Measurements from ENCODE around the gene HTD2. TPM values are rescaled to one million over a fixed set of nuclear protein-coding genes. Genes with fewer than 3 reads are reported as not detected.
"Not testable (repeated sequence)": the region's sequence is repeated elsewhere in the genome, so short reads cannot be mapped to it uniquely, and the experiment has no call there.

The HTD2 gene
- polyA plus RNA-seq, 4 donors, result 5.4 to 13.1 (median 7.1) TPM

DNA sequence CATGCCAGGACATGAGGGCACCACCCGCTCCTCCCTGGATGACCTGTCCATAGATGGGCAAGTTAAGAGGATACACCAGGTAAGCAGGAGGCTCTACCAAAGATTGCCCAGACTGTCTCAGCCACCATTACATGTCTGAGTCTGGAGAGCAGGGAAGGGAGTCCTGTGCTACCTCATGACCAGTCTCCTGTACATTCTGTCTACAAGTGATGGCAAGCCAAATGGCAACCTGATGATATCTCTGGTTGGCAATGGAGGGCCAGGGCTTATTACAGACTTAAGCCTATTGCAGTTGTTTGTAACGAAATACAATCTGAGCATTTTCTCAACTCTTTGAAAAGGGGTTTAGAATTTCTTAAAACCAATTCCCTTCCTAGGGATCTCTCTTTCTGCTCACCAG is 37.0 kb upstream of the HTD2 start:
- Histone ChIP-seq H3K9me3 (ENCODE audit: control insufficient read depth in 2 of 2, insufficient read depth in 1 of 2, low read depth in 1 of 2, low read length in 1 of 2) (no peaks in the 10 kb centered on the region), H3K36me3 (ENCODE audit: control insufficient read depth in 3 of 3, insufficient read depth in 2 of 3, low read depth in 1 of 3, low read length in 3 of 3) (peaks cover 0 to 26% (median 21%) of the 10 kb centered on the region in 3 donors), H3K27ac (ENCODE audit: low read depth in 1 of 3, low read length in 2 of 3) (no peak overlapping the region), H3K27me3 (ENCODE audit: control insufficient read depth in 3 of 3, insufficient read depth in 3 of 3, low read length in 3 of 3) (no peaks in the 10 kb centered on the region), H3K4me3 (ENCODE audit: low read depth in 1 of 3, low read length in 3 of 3) (no peak overlapping the region), H3K4me1 (ENCODE audit: control insufficient read depth in 3 of 3, insufficient read depth in 2 of 3, low read depth in 1 of 3, low read length in 2 of 3) (no peaks in the 10 kb centered on the region)
- DNase-seq (no peak), FAIRE-seq (no peak)
- WGBS, 3 donors, result 68 to 94% (median 91%) methylated on average over 2 of the region's 2 CpGs

DNA sequence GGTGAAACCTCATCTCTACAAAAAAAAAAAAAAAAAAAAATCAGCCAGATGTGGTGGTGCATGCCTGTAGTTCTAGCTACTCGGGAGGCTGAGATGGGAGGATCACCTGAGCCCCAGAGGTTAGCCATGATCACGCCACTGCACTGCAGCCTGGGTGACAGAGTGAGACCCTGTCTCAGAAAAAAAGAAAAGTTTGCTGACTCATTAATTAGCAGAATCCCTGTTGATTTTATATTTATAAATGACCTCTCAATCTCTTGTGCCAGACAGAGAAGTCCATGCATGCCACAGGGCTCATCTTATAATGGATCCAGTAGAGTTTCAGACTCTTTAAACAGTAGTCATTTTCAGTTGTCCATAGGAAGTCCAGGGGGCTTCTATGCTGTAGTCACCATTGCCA is 35.8 kb upstream of the HTD2 start:
- Histone ChIP-seq H3K4me1 (ENCODE audit: control insufficient read depth in 3 of 3, insufficient read depth in 2 of 3, low read depth in 1 of 3, low read length in 2 of 3) (no peaks in the 10 kb centered on the region), H3K36me3 (ENCODE audit: control insufficient read depth in 3 of 3, insufficient read depth in 2 of 3, low read depth in 1 of 3, low read length in 3 of 3) (peaks cover 0 to 33% (median 26%) of the 10 kb centered on the region in 3 donors), H3K9me3 (ENCODE audit: control insufficient read depth in 2 of 2, insufficient read depth in 1 of 2, low read depth in 1 of 2, low read length in 1 of 2) (no peaks in the 10 kb centered on the region), H3K4me3 (ENCODE audit: low read depth in 1 of 3, low read length in 3 of 3) (no peak overlapping the region), H3K27me3 (ENCODE audit: control insufficient read depth in 3 of 3, insufficient read depth in 3 of 3, low read length in 3 of 3) (no peaks in the 10 kb centered on the region), H3K27ac (ENCODE audit: low read depth in 1 of 3, low read length in 2 of 3) (no peak overlapping the region)
- 94 to 97% (median 94%) methylated on average over 2 of the region's 2 CpGs for WGBS, 3 donors
- FAIRE-seq (no peak), DNase-seq (no peak)

DNA sequence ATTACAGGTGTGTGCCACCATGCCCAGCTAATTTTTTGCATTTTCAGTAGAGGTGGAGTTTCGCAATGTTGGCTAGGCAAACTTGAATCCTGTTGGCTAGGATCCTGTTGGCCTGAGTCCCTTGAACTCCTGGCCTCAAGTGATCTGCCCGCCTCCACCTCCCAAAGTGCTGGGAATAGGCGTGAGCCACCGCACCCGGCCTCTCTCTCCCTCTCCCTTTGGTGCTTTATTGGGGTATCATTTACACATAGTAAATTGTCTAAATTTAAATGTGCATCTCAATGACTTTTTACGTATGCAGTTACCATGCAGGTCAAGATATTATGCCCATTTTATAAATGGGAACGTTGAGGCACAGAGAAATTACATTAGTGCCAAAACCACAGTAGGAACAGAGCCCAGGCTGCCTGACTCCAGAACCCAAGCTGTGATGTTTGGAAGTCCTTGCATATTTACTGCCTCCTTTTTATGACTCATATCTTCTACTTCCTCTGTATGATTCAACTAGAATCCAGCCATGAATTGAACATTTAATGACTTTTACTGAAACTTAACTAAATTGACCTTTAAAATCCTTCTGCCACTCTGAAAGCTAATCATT is 34.3 kb upstream of the HTD2 start:
- peaks cover 0 to 34% (median 24%) of the 10 kb centered on the region in 3 donors for H3K36me3 ChIP-seq (ENCODE audit: control insufficient read depth in 3 of 3, insufficient read depth in 2 of 3, low read depth in 1 of 3, low read length in 3 of 3)
- FAIRE-seq (no peak), DNase-seq (no peak)
- no peaks in the 10 kb centered on the region for H3K4me1 ChIP-seq (ENCODE audit: control insufficient read depth in 3 of 3, insufficient read depth in 2 of 3, low read depth in 1 of 3, low read length in 2 of 3)
- 85 to 87% (median 87%) methylated on average over 7 of the region's 7 CpGs for WGBS, 3 donors
- H3K9me3 ChIP-seq (ENCODE audit: control insufficient read depth in 2 of 2, insufficient read depth in 1 of 2, low read depth in 1 of 2, low read length in 1 of 2), result no peaks in the 10 kb centered on the region
- no peaks in the 10 kb centered on the region for H3K27me3 ChIP-seq (ENCODE audit: control insufficient read depth in 3 of 3, insufficient read depth in 3 of 3, low read length in 3 of 3)
- H3K27ac ChIP-seq (ENCODE audit: low read depth in 1 of 3, low read length in 2 of 3), result no peak overlapping the region
- no peak overlapping the region for H3K4me3 ChIP-seq (ENCODE audit: low read depth in 1 of 3, low read length in 3 of 3)

DNA sequence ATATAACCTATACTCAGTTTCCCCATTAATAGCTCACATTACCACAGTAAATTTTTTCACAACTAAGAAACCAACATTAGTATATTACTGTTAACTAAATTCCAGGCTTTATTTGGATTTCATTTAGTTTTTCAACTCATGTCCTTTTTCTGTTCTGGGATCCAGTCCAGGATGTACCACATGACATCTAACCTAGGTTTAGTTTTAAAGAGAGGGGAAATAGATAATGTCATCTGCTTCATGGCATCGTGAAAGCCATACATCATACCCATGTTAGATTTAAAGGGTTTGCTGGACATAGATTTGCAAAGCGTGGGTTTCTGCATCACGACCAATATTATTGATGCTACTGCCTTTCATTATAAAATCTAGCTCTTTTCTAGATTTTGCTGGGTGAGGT is 33.4 kb upstream of the HTD2 start:
- WGBS, 3 donors, result 86 to 97% (median 92%) methylated on average over 3 of the region's 3 CpGs
- Histone ChIP-seq H3K27ac (ENCODE audit: low read depth in 1 of 3, low read length in 2 of 3) (no peak overlapping the region), H3K4me3 (ENCODE audit: low read depth in 1 of 3, low read length in 3 of 3) (no peak overlapping the region), H3K9me3 (ENCODE audit: control insufficient read depth in 2 of 2, insufficient read depth in 1 of 2, low read depth in 1 of 2, low read length in 1 of 2) (no peaks in the 10 kb centered on the region), H3K27me3 (ENCODE audit: control insufficient read depth in 3 of 3, insufficient read depth in 3 of 3, low read length in 3 of 3) (no peaks in the 10 kb centered on the region), H3K36me3 (ENCODE audit: control insufficient read depth in 3 of 3, insufficient read depth in 2 of 3, low read depth in 1 of 3, low read length in 3 of 3) (peaks cover 0 to 25% (median 21%) of the 10 kb centered on the region in 3 donors), H3K4me1 (ENCODE audit: control insufficient read depth in 3 of 3, insufficient read depth in 2 of 3, low read depth in 1 of 3, low read length in 2 of 3) (no peaks in the 10 kb centered on the region)
- no peak for FAIRE-seq
- no peak for DNase-seq

DNA sequence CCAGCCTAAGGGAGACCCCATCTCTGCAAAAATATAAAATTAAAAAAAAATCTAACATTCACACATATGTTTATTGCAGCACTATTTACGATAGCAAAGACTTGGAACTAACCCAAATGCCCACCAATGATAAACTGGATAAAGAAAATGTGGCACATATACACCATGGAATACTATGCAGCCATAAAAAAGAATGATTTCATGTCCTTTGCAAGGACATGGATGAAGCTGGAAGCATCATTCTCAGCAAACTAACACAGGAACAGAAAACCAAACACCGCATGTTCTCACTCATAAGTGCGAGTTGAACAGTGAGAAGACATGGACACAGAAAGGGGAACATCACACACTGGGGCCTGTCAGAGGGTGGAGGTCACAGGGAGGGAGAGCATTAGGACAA is 33.0 kb upstream of the HTD2 start:
- H3K4me1 ChIP-seq (ENCODE audit: control insufficient read depth in 3 of 3, insufficient read depth in 2 of 3, low read depth in 1 of 3, low read length in 2 of 3); H3K27ac ChIP-seq (ENCODE audit: low read depth in 1 of 3, low read length in 2 of 3); FAIRE-seq; H3K4me3 ChIP-seq (ENCODE audit: low read depth in 1 of 3, low read length in 3 of 3); H3K9me3 ChIP-seq (ENCODE audit: control insufficient read depth in 2 of 2, insufficient read depth in 1 of 2, low read depth in 1 of 2, low read length in 1 of 2); H3K27me3 ChIP-seq (ENCODE audit: control insufficient read depth in 3 of 3, insufficient read depth in 3 of 3, low read length in 3 of 3); DNase-seq: not testable (repeated sequence)
- peaks cover 0 to 23% (median 19%) of the 10 kb centered on the region in 3 donors for H3K36me3 ChIP-seq (ENCODE audit: control insufficient read depth in 3 of 3, insufficient read depth in 2 of 3, low read depth in 1 of 3, low read length in 3 of 3)
- WGBS, 3 donors, result 95 to 98% (median 96%) methylated on average over 3 of the region's 3 CpGs

DNA sequence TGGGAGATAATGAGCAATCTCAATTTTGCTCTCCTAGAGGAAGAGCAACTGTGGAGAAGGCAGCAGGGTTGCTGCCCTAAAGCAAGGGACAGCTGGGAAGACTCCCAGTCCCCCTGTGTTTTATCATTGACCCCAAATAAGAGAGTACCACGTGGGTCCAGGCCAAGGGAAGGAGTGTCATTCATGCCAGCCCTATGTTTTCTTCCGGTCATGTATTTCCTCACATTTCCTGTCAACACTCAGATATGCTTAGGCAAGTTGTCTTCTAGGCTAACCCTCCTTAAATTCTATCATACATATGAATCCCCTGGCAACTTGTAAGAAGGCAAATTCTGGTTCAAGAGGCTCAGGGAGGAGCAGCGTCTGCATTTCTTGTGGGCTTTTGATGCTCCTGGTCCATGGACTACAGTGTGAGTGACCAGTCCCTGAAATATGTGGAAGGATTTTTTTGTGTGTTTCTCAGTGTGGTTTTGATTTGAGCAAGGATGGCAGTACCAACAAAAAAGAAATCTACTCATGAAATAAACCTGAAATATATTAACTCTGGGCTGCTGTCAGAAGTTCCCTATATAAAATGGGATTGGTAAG is 32.2 kb upstream of the HTD2 start:
- no peaks in the 10 kb centered on the region for H3K9me3 ChIP-seq (ENCODE audit: control insufficient read depth in 2 of 2, insufficient read depth in 1 of 2, low read depth in 1 of 2, low read length in 1 of 2)
- 72 to 92% (median 84%) methylated on average over 3 of the region's 3 CpGs for WGBS, 3 donors
- no peak for DNase-seq

DNA sequence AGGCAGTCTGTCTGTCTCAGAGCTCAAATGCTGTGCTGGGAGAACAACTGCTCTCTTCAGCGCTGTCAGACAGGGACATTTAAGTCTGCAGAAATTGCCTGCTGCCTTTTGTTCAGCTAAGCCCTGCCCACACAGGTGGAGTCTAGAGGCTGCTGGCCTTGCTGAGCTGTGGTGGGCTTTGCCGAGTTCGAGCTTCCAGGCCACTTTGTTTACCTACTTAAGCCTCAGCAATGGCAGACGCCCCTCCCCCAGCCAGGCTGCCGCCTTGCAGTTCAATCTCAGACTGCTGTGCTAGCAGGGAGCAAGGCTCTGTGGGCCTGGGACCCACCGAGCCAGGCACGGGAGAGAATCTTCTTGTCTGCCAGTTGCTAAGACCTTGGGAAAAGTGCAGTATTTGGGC is 25.3 kb upstream of the HTD2 start:
- no peak overlapping the region for H3K4me3 ChIP-seq (ENCODE audit: low read depth in 1 of 3, low read length in 3 of 3)
- DNase-seq (no peak), FAIRE-seq (no peak)
- peaks cover 0 to 25% (median 10%) of the 10 kb centered on the region in 3 donors for H3K36me3 ChIP-seq (ENCODE audit: control insufficient read depth in 3 of 3, insufficient read depth in 2 of 3, low read depth in 1 of 3, low read length in 3 of 3)
- H3K27me3 ChIP-seq (ENCODE audit: control insufficient read depth in 3 of 3, insufficient read depth in 3 of 3, low read length in 3 of 3), result no peaks in the 10 kb centered on the region
- whole genome bisulfite sequencing, 3 donors, result 82 to 90% (median 89%) methylated on average over 7 of the region's 7 CpGs
- no peaks in the 10 kb centered on the region for H3K4me1 ChIP-seq (ENCODE audit: control insufficient read depth in 3 of 3, insufficient read depth in 2 of 3, low read depth in 1 of 3, low read length in 2 of 3)
- H3K9me3 ChIP-seq (ENCODE audit: control insufficient read depth in 2 of 2, insufficient read depth in 1 of 2, low read depth in 1 of 2, low read length in 1 of 2), result no peaks in the 10 kb centered on the region
- H3K27ac ChIP-seq (ENCODE audit: low read depth in 1 of 3, low read length in 2 of 3), result no peak overlapping the region

More for the DNA sequence above, 32.2 kb upstream of the HTD2 start:
- Histone ChIP-seq H3K27me3 (ENCODE audit: control insufficient read depth in 3 of 3, insufficient read depth in 3 of 3, low read length in 3 of 3) (no peaks in the 10 kb centered on the region), H3K27ac (ENCODE audit: low read depth in 1 of 3, low read length in 2 of 3) (no peak overlapping the region), H3K36me3 (ENCODE audit: control insufficient read depth in 3 of 3, insufficient read depth in 2 of 3, low read depth in 1 of 3, low read length in 3 of 3) (peaks cover 0 to 17% (median 14%) of the 10 kb centered on the region in 3 donors), H3K4me3 (ENCODE audit: low read depth in 1 of 3, low read length in 3 of 3) (no peak overlapping the region), H3K4me1 (ENCODE audit: control insufficient read depth in 3 of 3, insufficient read depth in 2 of 3, low read depth in 1 of 3, low read length in 2 of 3) (no peaks in the 10 kb centered on the region)
- FAIRE-seq, result no peak

DNA sequence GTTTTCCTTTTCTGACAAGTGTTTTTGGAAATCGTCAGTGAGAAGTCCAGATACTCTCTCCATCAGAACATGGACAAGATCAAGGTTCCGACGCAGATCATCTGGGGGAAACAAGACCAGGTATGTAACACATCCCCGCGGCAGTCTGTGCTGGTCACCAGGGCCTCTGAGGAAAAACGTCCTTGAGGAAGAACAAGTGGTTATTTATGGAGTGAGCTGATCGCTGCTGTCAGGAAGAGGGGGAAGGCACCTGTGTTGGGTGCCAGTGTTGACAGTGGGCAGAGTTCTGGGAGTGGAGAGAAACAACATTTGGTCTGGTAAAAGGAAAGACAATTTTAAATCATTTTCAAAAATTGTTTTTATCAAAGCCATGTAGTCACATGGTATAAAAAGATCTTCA is 21.0 kb upstream of the HTD2 start:
- Histone ChIP-seq H3K4me3 (ENCODE audit: low read depth in 1 of 3, low read length in 3 of 3) (no peak overlapping the region), H3K4me1 (ENCODE audit: control insufficient read depth in 3 of 3, insufficient read depth in 2 of 3, low read depth in 1 of 3, low read length in 2 of 3) (no peaks in the 10 kb centered on the region), H3K9me3 (ENCODE audit: control insufficient read depth in 2 of 2, insufficient read depth in 1 of 2, low read depth in 1 of 2, low read length in 1 of 2) (no peaks in the 10 kb centered on the region), H3K27ac (ENCODE audit: low read depth in 1 of 3, low read length in 2 of 3) (no peak overlapping the region), H3K27me3 (ENCODE audit: control insufficient read depth in 3 of 3, insufficient read depth in 3 of 3, low read length in 3 of 3) (no peaks in the 10 kb centered on the region), H3K36me3 (ENCODE audit: control insufficient read depth in 3 of 3, insufficient read depth in 2 of 3, low read depth in 1 of 3, low read length in 3 of 3) (peaks cover 0 to 39% (median 17%) of the 10 kb centered on the region in 3 donors)
- FAIRE-seq (no peak), DNase-seq (no peak)
- 86 to 93% (median 91%) methylated on average over 7 of the region's 7 CpGs for WGBS, 3 donors

DNA sequence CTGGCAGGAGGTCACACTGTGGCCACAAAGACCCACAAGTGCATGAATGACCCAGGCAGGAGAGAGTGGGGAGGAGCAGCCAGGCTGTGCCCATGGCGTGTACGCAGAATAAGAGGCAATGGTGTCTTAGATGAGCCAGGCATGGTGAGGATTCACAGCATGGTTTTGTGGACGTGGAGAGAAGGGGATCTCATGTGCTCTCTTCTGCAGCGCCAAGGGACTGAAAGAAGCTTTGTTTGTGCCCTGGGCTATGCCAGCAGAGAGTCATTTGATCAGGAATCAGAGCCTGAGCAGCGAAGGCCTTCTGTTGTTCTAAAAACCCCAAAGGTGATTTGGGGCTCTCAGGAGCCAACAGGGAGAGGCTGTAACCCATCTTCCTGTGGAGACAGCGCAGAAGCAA is 19.0 kb upstream of the HTD2 start:
- no peak overlapping the region for H3K27ac ChIP-seq (ENCODE audit: low read depth in 1 of 3, low read length in 2 of 3)
- FAIRE-seq (no peak), DNase-seq (no peak)
- no peaks in the 10 kb centered on the region for H3K27me3 ChIP-seq (ENCODE audit: control insufficient read depth in 3 of 3, insufficient read depth in 3 of 3, low read length in 3 of 3)
- 94 to 98% (median 97%) methylated on average over 6 of the region's 6 CpGs for WGBS, 3 donors
- no peaks in the 10 kb centered on the region for H3K4me1 ChIP-seq (ENCODE audit: control insufficient read depth in 3 of 3, insufficient read depth in 2 of 3, low read depth in 1 of 3, low read length in 2 of 3)
- H3K4me3 ChIP-seq (ENCODE audit: low read depth in 1 of 3, low read length in 3 of 3), result no peak overlapping the region
- peaks cover 0 to 31% (median 11%) of the 10 kb centered on the region in 3 donors for H3K36me3 ChIP-seq (ENCODE audit: control insufficient read depth in 3 of 3, insufficient read depth in 2 of 3, low read depth in 1 of 3, low read length in 3 of 3)
- H3K9me3 ChIP-seq (ENCODE audit: control insufficient read depth in 2 of 2, insufficient read depth in 1 of 2, low read depth in 1 of 2, low read length in 1 of 2), result no peaks in the 10 kb centered on the region
